CD14-positive monocyte (primary cell): ENCODE data around the gene PYGM. TPM values are rescaled to one million over a fixed set of nuclear protein-coding genes. Genes with fewer than 3 reads are reported as not detected.

ENCODE experiments used
- DNase-seq, 3 donors: peaks; one replicate each; pipeline ENCODE4 v3.0.0-alpha.2; 2011 to 2022
- H2AFZ ChIP-seq: 2 replicates; pipeline ENCODE4 v1.6.0; 2012; ENCODE audit warnings: mild to moderate bottlenecking, low read depth, low read length, inconsistent platforms; ENCODE audit not compliant: insufficient read depth, poor library complexity, severe bottlenecking
- H3K27ac ChIP-seq, 2 donors: 1 replicate in 1 of 2; 2 replicates in 1 of 2; pipeline ENCODE4 v1.5.1; 2012 to 2013; ENCODE audit warnings: low read length in 2 of 2, control low read depth in 1 of 2, inconsistent platforms in 1 of 2, low read depth in 1 of 2, mild to moderate bottlenecking in 1 of 2
- H3K27me3 ChIP-seq, 2 donors: one replicate each; pipeline versions ENCODE4 v1.6.0 to v1.6.1; 2011 to 2013; ENCODE audit warnings: low read length in 2 of 2; ENCODE audit not compliant: control insufficient read depth in 2 of 2, insufficient read depth in 2 of 2
- H3K36me3 ChIP-seq, 2 donors: replicated peaks in 1 of 2; 1 replicate in 1 of 2; 2 replicates in 1 of 2; pipeline versions ENCODE4 v1.5.1 to v1.6.1; 2012 to 2013; ENCODE audit warnings: low read length in 2 of 2, control low read depth in 1 of 2, inconsistent platforms in 1 of 2, mild to moderate bottlenecking in 1 of 2; ENCODE audit not compliant: insufficient read depth in 2 of 2, control insufficient read depth in 1 of 2
- H3K4me1 ChIP-seq, 2 donors: 1 replicate in 1 of 2; 2 replicates in 1 of 2; pipeline versions ENCODE4 v1.5.1 to v1.6.1; 2012 to 2013; ENCODE audit warnings: low read length in 2 of 2, control low read depth in 1 of 2, inconsistent platforms in 1 of 2, mild to moderate bottlenecking in 1 of 2, moderate library complexity in 1 of 2; ENCODE audit not compliant: insufficient read depth in 2 of 2, control insufficient read depth in 1 of 2
- H3K4me2 ChIP-seq: replicated peaks from 2 replicates; pipeline ENCODE3; 2012; ENCODE audit warnings: low read length, moderate library complexity, mild to moderate bottlenecking; ENCODE audit not compliant: poor library complexity, severe bottlenecking; ENCODE audit errors: extremely low read depth
- H3K4me3 ChIP-seq, 3 experiments: fragments of 200-600 bp in 1 of 3; sonication (generic) in 1 of 3; replicated peaks in 1 of 3; 1 replicate in 2 of 3; 2 replicates in 1 of 3; pipeline ENCODE4 v1.5.1; 2011 to 2013; ENCODE audit warnings: low read length in 3 of 3, mild to moderate bottlenecking in 3 of 3, control low read depth in 2 of 3, low read depth in 2 of 3, inconsistent platforms in 1 of 3, moderate library complexity in 1 of 3
- H3K79me2 ChIP-seq: 2 replicates; pipeline ENCODE4 v1.6.0; 2012; ENCODE audit warnings: mild to moderate bottlenecking, control low read depth, inconsistent platforms, low read length, moderate library complexity; ENCODE audit not compliant: insufficient read depth
- H3K9ac ChIP-seq: 2 replicates; pipeline ENCODE4 v1.6.0; 2017; ENCODE audit warnings: low read length, mild to moderate bottlenecking; ENCODE audit not compliant: insufficient read depth, poor library complexity, severe bottlenecking
- H3K9me3 ChIP-seq, 2 donors: replicated peaks in 1 of 2; 1 replicate in 1 of 2; 2 replicates in 1 of 2; pipeline versions ENCODE4 v1.5.1 to v1.6.1; 2012 to 2013; ENCODE audit warnings: low read length in 2 of 2, control low read depth in 1 of 2; ENCODE audit not compliant: control insufficient read depth in 1 of 2, insufficient read depth in 1 of 2
- H4K20me1 ChIP-seq: 2 replicates; pipeline ENCODE4 v1.6.0; 2012; ENCODE audit warnings: mild to moderate bottlenecking, low read length, control low read depth, moderate library complexity; ENCODE audit not compliant: insufficient read depth
- H3K27ac Mint-ChIP-seq, 7 donors: one replicate each; pipeline ENCODE4 v1.8.0; 2020; ENCODE audit warnings: mild to moderate bottlenecking in 7 of 7, mixed read lengths in 7 of 7, moderate library complexity in 6 of 7, inconsistent platforms in 2 of 7
- H3K27me3 Mint-ChIP-seq, 3 donors: one replicate each; pipeline ENCODE4 v1.8.0; 2021 to 2022; ENCODE audit warnings: low read depth in 3 of 3, mild to moderate bottlenecking in 3 of 3, mixed read lengths in 3 of 3, moderate library complexity in 3 of 3, inconsistent platforms in 1 of 3
- H3K36me3 Mint-ChIP-seq, 2 donors: one replicate each; pipeline ENCODE4 v1.8.0; 2020; ENCODE audit warnings: mixed read lengths in 2 of 2, inconsistent platforms in 1 of 2, mild to moderate bottlenecking in 1 of 2
- H3K4me1 Mint-ChIP-seq: one replicate; pipeline ENCODE4 v1.8.0; 2020; ENCODE audit warnings: mild to moderate bottlenecking, mixed read lengths
- H3K4me3 Mint-ChIP-seq, 2 donors: one replicate each; pipeline ENCODE4 v1.8.0; 2020; ENCODE audit warnings: mild to moderate bottlenecking in 2 of 2, mixed read lengths in 2 of 2, moderate library complexity in 1 of 2
- H3K9me3 Mint-ChIP-seq, 7 donors: one replicate each; pipeline ENCODE4 v1.8.0; 2020 to 2022; ENCODE audit warnings: mixed read lengths in 7 of 7, mild to moderate bottlenecking in 6 of 7, moderate library complexity in 6 of 7, inconsistent platforms in 2 of 7
- WGBS: methylation state at CpG from one replicate; pipeline ENCODE4 v1.1.5; 2013; ENCODE audit warnings: missing lambda C conversion rate; ENCODE audit not compliant: insufficient coverage; 5-methylcytosine and 5-hydroxymethylcytosine counted together
- intact Hi-C, 2 donors: fragments of 100-400 bp; cut with micrococcal nuclease; formaldehyde crosslinking; loops; one replicate each; pipeline versions ENCODE4 v1.15.0 to v1.15.1; 2023
- polyA plus RNA-seq, 3 donors: library from polyadenylated mRNA; depleted of rRNA in 1 of 3; unstranded in 2 of 3; stranded (reverse) in 1 of 3; fragments of 300-500 nt in 2 of 3; fragments of >200 nt in 1 of 3; fragmentation: Illumina TruSeq in 2 of 3; gene quantifications; 1 replicate in 2 of 3; 2 replicates in 1 of 3; pipeline ENCODE4 v1.2.3, GENCODE V29; 2012 to 2021
- TF ChIP-seq, protein P1 (sequence below): fragments of 200-600 bp; IDR thresholded peaks from one replicate; pipeline ENCODE4 v1.8.0; 2022; ENCODE audit warnings: antibody characterized with exemption, mild to moderate bottlenecking

PYGM gene
- polyA plus RNA-seq, 3 donors = 0.05 to 1.8 TPM; not detected in 1

GRCh38 chr11:64772303-64773018 is 12.7 kb upstream of the PYGM start:
- H4K20me1 ChIP-seq = peaks cover 98% of the 10 kb centered on the region
- H3K36me3 Mint-ChIP-seq = peaks cover 96 to 99% of the 10 kb centered on the region in 2 donors
- peak overlapping the region; percentile 8 to 73 (median 35) for H3K4me3 ChIP-seq
- peak overlapping the region; percentile 85 to 94 (median 92) for H3K27ac Mint-ChIP-seq
- no peaks in the 10 kb centered on the region for H3K27me3 ChIP-seq
- H3K9ac ChIP-seq = no peak overlapping the region
- H2AFZ ChIP-seq = no peak overlapping the region
- intact Hi-C loops = loop anchor here in 1 of 2 donors (2.0 kb wide), 1 partner anchor 28 kb away; the partner anchor contains the start of gene RASGRP2
- peaks cover 0 to 1% (median 0%) of the 10 kb centered on the region in 3 donors for H3K27me3 Mint-ChIP-seq
- peak overlapping the region; percentile 84 for H3K4me2 ChIP-seq
- DNase-seq = peak; percentile 47 to 83 (median 78)
- peaks cover 38 to 55% of the 10 kb centered on the region in 2 donors for H3K4me1 ChIP-seq
- H3K9me3 Mint-ChIP-seq = no peaks in the 10 kb centered on the region
- H3K4me3 Mint-ChIP-seq = peak overlapping the region; percentile 58 to 75
- no CpG with 5 or more reads among the region's 3 CpGs for WGBS
- H3K27ac ChIP-seq = peak overlapping the region; percentile 53 to 73
- H3K36me3 ChIP-seq = peaks cover 83 to 89% of the 10 kb centered on the region in 2 donors
- H3K79me2 ChIP-seq = peaks cover 98% of the 10 kb centered on the region
- H3K9me3 ChIP-seq = no peaks in the 10 kb centered on the region
- peaks cover 61% of the 10 kb centered on the region for H3K4me1 Mint-ChIP-seq
- TF ChIP-seq, protein P1, sequence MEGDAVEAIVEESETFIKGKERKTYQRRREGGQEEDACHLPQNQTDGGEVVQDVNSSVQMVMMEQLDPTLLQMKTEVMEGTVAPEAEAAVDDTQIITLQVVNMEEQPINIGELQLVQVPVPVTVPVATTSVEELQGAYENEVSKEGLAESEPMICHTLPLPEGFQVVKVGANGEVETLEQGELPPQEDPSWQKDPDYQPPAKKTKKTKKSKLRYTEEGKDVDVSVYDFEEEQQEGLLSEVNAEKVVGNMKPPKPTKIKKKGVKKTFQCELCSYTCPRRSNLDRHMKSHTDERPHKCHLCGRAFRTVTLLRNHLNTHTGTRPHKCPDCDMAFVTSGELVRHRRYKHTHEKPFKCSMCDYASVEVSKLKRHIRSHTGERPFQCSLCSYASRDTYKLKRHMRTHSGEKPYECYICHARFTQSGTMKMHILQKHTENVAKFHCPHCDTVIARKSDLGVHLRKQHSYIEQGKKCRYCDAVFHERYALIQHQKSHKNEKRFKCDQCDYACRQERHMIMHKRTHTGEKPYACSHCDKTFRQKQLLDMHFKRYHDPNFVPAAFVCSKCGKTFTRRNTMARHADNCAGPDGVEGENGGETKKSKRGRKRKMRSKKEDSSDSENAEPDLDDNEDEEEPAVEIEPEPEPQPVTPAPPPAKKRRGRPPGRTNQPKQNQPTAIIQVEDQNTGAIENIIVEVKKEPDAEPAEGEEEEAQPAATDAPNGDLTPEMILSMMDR = no peak

- Histone ChIP-seq H3K4me2 (peak overlapping the region; percentile 84), H3K79me2 (peaks cover 98% of the 10 kb centered on the region), H4K20me1 (peaks cover 98% of the 10 kb centered on the region), H3K9me3 (no peaks in the 10 kb centered on the region), H3K36me3 (peaks cover 89 to 94% of the 10 kb centered on the region in 2 donors), H3K27ac (peak overlapping the region in 1 of 2 donors; percentile 73), H3K9ac (no peak overlapping the region), H3K4me1 (peaks cover 32 to 51% of the 10 kb centered on the region in 2 donors), H3K27me3 (no peaks in the 10 kb centered on the region), H2AFZ (no peak overlapping the region), H3K4me3 (peak overlapping the region; percentile 8 to 73 (median 35))
- TF ChIP-seq, protein P1 = no peak
- DNase-seq = peak; percentile 33 to 48 (median 46)
- Mint-ChIP-seq H3K9me3 (no peaks in the 10 kb centered on the region), H3K4me1 (peaks cover 56% of the 10 kb centered on the region), H3K4me3 (peak overlapping the region; percentile 58 to 75), H3K27me3 (peaks cover 0 to 1% (median 0%) of the 10 kb centered on the region in 3 donors), H3K36me3 (peaks cover 97 to 99% of the 10 kb centered on the region in 2 donors), H3K27ac (peak overlapping the region; percentile 85 to 94 (median 92))
- no CpG with 5 or more reads among the region's 2 CpGs for WGBS
- intact Hi-C loops = loop anchor here (2.0 kb wide), 1 partner anchor 27 kb away; the partner anchor contains the start of gene RASGRP2 (in 2 of the 2)
Observed at GRCh38 chr11:64771861-64772260, 12.1 kb upstream of the PYGM start.
